ENCODE measurements around the gene MTMR2.

MTMR2 gene

DNA sequence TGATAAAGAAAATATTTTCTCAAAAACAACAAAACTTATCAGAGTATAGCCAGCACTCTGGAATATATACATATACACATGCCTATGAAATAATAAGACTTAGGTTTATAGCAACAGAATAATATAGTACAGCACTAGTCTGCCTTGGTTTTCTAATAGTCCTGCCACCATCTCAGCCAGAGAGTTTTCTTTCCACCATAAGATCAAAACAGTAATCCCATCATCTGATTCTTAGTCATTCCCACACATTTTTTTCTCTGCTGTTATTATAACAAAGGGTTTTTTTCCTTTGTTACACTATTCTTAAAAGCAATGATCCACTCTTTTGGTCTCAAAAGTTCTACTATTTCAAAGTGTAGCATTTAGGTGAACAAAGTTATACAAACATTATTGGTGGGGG lies 15.1 kb downstream of the MTMR2 start:
- no peak for ATAC-seq
- TF ChIP-seq, protein P1, sequence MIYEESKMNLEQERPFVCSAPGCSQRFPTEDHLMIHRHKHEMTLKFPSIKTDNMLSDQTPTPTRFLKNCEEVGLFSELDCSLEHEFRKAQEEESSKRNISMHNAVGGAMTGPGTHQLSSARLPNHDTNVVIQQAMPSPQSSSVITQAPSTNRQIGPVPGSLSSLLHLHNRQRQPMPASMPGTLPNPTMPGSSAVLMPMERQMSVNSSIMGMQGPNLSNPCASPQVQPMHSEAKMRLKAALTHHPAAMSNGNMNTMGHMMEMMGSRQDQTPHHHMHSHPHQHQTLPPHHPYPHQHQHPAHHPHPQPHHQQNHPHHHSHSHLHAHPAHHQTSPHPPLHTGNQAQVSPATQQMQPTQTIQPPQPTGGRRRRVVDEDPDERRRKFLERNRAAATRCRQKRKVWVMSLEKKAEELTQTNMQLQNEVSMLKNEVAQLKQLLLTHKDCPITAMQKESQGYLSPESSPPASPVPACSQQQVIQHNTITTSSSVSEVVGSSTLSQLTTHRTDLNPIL (CRISPR knock-in tag; IDR thresholded peaks at IDR 0.05; ENCODE audit: low read depth), result no peak

DNA sequence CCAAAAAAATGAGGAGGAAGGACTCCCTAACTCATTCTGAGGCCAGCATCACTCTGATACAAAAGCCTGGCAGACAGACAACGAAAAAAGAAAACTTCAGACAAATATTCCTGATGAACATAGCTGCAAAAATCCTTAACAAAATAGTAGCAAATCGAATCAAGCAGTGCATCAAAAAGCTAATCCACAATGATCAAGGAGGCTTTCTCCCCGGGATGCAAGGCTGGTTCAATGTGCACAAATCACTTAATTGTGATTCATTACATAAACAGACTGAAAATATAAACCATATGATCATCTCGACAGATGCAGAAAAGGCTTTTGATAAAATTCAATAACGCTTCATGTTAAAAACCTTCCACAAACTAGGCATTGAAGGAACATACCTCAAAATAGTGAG lies 16.4 kb downstream of the MTMR2 start:
- no peak for ATAC-seq
- TF ChIP-seq ZFP3 (CRISPR knock-in tag; IDR thresholded peaks at IDR 0.05), result no peak
- no peak for TF ChIP-seq SNAI2 (CRISPR knock-in tag; IDR thresholded peaks at IDR 0.05)
- TF ChIP-seq ISL1 (CRISPR knock-in tag; IDR thresholded peaks at IDR 0.05), result no peak
- TF ChIP-seq PPARA (CRISPR knock-in tag; IDR thresholded peaks at IDR 0.05; ENCODE audit: borderline replicate concordance), result no peak
- no peak for TF ChIP-seq ZNF565 (CRISPR knock-in tag; conservative IDR thresholded peaks at IDR 0.05; ENCODE audit: low read depth)
- TF ChIP-seq, protein P2, sequence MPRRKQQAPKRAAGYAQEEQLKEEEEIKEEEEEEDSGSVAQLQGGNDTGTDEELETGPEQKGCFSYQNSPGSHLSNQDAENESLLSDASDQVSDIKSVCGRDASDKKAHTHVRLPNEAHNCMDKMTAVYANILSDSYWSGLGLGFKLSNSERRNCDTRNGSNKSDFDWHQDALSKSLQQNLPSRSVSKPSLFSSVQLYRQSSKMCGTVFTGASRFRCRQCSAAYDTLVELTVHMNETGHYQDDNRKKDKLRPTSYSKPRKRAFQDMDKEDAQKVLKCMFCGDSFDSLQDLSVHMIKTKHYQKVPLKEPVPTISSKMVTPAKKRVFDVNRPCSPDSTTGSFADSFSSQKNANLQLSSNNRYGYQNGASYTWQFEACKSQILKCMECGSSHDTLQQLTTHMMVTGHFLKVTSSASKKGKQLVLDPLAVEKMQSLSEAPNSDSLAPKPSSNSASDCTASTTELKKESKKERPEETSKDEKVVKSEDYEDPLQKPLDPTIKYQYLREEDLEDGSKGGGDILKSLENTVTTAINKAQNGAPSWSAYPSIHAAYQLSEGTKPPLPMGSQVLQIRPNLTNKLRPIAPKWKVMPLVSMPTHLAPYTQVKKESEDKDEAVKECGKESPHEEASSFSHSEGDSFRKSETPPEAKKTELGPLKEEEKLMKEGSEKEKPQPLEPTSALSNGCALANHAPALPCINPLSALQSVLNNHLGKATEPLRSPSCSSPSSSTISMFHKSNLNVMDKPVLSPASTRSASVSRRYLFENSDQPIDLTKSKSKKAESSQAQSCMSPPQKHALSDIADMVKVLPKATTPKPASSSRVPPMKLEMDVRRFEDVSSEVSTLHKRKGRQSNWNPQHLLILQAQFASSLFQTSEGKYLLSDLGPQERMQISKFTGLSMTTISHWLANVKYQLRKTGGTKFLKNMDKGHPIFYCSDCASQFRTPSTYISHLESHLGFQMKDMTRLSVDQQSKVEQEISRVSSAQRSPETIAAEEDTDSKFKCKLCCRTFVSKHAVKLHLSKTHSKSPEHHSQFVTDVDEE (CRISPR knock-in tag; IDR thresholded peaks at IDR 0.05), result no peak
- no peak for TF ChIP-seq GLIS3 (CRISPR knock-in tag; IDR thresholded peaks at IDR 0.05)
- no peak for TF ChIP-seq ESRRG (CRISPR knock-in tag; IDR thresholded peaks at IDR 0.05)
- TF ChIP-seq CSDC2 (CRISPR knock-in tag; IDR thresholded peaks at IDR 0.05), result no peak

DNA sequence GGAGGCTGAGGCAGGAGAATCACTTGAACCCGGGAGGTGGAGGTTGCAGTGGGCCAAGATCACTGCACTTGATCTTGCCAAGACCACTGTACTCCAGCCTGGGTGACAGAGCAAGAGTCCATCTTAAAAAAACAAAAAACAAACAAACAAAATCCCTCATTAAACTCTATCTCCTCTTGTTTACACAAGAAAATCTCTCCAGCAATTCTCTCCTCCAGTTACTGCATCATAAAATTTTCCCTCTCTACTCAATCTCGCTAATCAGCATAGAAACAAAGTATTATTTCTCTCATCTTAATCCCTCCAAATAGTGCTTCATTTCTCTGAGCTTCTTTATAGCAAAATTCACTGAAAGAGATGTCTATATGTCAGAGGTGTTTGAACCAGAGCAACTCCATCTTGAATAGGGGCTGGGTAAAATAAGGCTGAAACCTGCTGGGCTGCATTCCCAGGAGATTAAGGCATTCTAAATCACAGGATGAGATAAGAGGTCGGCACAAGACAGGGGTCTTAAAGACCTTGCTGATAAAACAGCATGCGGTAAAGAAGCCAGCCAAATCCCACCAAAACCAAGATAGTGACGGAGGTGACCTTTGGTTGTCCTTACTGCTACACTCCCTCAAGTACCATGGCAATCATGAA lies 19.8 kb downstream of the MTMR2 start:
- ATAC-seq, result no peak
- no peak for TF ChIP-seq CSDC2 (CRISPR knock-in tag; IDR thresholded peaks at IDR 0.05)

DNA sequence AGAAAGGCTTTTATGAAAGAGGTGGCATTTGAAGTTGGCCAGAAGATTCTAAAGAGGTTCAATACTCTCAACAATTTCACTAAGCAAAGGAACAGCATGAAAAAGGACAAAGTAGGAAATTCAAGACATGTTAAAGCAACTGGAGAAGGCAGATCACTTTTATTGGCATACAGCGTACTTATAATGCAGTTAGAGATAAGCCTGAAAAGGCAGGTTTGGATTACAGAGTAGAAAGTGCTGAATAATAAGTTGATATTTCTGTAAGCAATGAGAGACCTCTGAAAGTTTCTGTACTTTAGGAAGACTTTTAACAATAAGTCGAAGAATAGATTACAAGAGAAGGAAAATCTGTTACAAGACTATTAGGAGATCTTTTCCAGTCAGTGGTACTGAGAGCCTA lies 25.1 kb downstream of the MTMR2 start:
- ATAC-seq, result no peak
- TF ChIP-seq, protein P3, sequence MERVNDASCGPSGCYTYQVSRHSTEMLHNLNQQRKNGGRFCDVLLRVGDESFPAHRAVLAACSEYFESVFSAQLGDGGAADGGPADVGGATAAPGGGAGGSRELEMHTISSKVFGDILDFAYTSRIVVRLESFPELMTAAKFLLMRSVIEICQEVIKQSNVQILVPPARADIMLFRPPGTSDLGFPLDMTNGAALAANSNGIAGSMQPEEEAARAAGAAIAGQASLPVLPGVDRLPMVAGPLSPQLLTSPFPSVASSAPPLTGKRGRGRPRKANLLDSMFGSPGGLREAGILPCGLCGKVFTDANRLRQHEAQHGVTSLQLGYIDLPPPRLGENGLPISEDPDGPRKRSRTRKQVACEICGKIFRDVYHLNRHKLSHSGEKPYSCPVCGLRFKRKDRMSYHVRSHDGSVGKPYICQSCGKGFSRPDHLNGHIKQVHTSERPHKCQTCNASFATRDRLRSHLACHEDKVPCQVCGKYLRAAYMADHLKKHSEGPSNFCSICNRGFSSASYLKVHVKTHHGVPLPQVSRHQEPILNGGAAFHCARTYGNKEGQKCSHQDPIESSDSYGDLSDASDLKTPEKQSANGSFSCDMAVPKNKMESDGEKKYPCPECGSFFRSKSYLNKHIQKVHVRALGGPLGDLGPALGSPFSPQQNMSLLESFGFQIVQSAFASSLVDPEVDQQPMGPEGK (CRISPR knock-in tag; IDR thresholded peaks at IDR 0.05; ENCODE audit: borderline replicate concordance), result no peak

DNA sequence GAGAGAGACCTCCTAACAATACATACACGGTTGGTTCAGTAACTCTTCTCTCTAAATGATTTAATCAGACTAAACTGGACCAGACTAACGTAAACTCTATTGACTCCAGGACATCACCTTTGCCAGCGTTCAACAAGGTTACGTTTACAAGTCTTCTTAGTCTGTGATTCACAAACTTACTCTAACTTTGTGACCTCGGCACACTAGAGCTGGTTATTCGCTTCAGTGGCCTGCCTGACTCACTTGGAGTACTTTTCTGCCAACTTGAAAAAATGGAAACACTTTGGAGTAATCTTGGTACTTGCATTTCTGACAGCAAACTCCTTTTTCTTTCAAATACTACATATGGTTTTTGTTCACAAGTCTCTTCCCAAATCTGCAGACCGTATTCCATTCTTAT lies 26.2 kb downstream of the MTMR2 start:
- TF ChIP-seq ZFP30 (CRISPR knock-in tag; IDR thresholded peaks at IDR 0.05) (no peak), ARNTL (CRISPR knock-in tag; IDR thresholded peaks at IDR 0.05; ENCODE audit: borderline replicate concordance, low read depth) (no peak)
- ATAC-seq, result no peak

DNA sequence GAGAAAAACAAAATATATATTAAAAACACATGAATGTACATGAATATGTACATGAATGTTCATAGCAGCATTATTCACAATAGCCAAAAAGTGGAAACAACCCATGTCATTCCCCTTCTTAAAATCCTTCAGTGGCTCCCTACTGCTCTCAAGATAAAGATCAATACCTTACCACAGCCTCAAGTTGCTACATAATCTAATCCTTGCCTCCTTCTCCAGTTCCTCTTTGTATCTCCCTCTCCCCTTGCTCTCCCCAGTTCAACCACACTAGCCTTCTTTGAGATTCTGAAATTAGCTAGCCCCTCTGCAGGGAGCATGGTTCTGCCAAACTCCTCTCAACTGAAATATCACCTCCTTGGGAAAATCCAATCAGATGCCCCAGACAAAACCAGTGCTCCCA lies 28.1 kb downstream of the MTMR2 start:
- TF ChIP-seq ZNF70 (CRISPR knock-in tag; IDR thresholded peaks at IDR 0.05) (no peak), ZNF565 (CRISPR knock-in tag; conservative IDR thresholded peaks at IDR 0.05; ENCODE audit: low read depth) (no peak), RARB (CRISPR knock-in tag; IDR thresholded peaks at IDR 0.05) (no peak), PPARA (CRISPR knock-in tag; IDR thresholded peaks at IDR 0.05; ENCODE audit: borderline replicate concordance) (no peak), ZFP30 (CRISPR knock-in tag; IDR thresholded peaks at IDR 0.05) (no peak), CSDC2 (CRISPR knock-in tag; IDR thresholded peaks at IDR 0.05) (no peak), ZNF8 (CRISPR knock-in tag; IDR thresholded peaks at IDR 0.05) (no peak), SNAI2 (CRISPR knock-in tag; IDR thresholded peaks at IDR 0.05) (no peak), TOX (CRISPR knock-in tag; IDR thresholded peaks at IDR 0.05; ENCODE audit: borderline replicate concordance) (no peak)
- no peak for ATAC-seq

DNA sequence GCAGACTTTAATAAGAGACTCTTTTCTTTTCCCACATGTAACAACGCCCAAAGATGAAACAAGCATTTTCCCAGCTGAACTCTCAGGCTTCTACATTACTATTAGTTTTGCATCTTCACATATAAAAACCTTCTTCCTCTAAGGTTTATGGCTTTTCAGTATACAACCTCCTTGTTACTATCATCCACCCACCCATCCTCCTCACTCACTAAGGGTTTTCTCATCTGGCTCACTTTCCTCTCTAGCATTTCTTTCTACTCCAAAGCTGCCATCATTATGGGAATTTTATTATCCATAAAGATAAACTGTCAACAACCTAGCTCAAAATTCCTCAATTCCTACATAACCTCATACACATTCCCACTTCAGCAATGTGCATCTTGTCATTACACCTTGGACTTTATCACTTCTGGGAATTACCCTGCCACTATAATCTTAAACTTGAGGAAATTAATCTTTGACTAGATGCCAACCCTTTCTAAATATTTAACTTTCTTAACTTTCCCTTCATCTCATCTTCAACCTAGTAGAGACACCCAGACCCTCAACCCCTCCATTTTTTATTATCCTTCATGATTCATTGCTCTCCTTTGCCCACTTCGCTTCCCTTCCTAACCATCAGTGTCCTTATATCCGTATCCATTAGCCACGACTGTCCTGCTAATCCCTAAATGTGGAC lies 30.9 kb downstream of the MTMR2 start:
- no peak for ATAC-seq
- TF ChIP-seq TCF4 (CRISPR knock-in tag; IDR thresholded peaks at IDR 0.05; ENCODE audit: borderline replicate concordance) (no peak), ZNF565 (CRISPR knock-in tag; conservative IDR thresholded peaks at IDR 0.05; ENCODE audit: low read depth) (no peak), TOX (CRISPR knock-in tag; IDR thresholded peaks at IDR 0.05; ENCODE audit: borderline replicate concordance) (no peak), BACH2 (CRISPR knock-in tag; IDR thresholded peaks at IDR 0.05; ENCODE audit: borderline replicate concordance) (no peak), ZFP30 (CRISPR knock-in tag; IDR thresholded peaks at IDR 0.05) (no peak), PPARA (CRISPR knock-in tag; IDR thresholded peaks at IDR 0.05; ENCODE audit: borderline replicate concordance) (no peak), CSDC2 (CRISPR knock-in tag; IDR thresholded peaks at IDR 0.05) (no peak), ZNF70 (CRISPR knock-in tag; IDR thresholded peaks at IDR 0.05) (no peak), ZC3H10 (CRISPR knock-in tag; IDR thresholded peaks at IDR 0.05) (no peak), ZFP3 (CRISPR knock-in tag; IDR thresholded peaks at IDR 0.05) (no peak)
- TF ChIP-seq, protein P3 (CRISPR knock-in tag; IDR thresholded peaks at IDR 0.05; ENCODE audit: borderline replicate concordance), result no peak
- TF ChIP-seq, protein P1 (CRISPR knock-in tag; IDR thresholded peaks at IDR 0.05; ENCODE audit: low read depth), result no peak
